Osteocyte (in vitro differentiated cells): ENCODE results near the gene ANKFY1. TPM values are rescaled to one million over a fixed set of nuclear protein-coding genes. Genes with fewer than 3 reads are reported as not detected.

Source experiments
- DNase-seq: peaks from one replicate; pipeline ENCODE4 v3.0.0; 2021; ENCODE audit warnings: mixed read lengths; ENCODE audit not compliant: unreplicated experiment; ENCODE audit errors: extremely low spot score
- H3K27ac Mint-ChIP-seq: one replicate; pipeline ENCODE4 v1.8.0; 2021; ENCODE audit warnings: mild to moderate bottlenecking, mixed read lengths; ENCODE audit not compliant: unreplicated experiment
- H3K27me3 Mint-ChIP-seq: one replicate; pipeline ENCODE4 v1.8.0; 2021; ENCODE audit warnings: mixed read lengths; ENCODE audit not compliant: unreplicated experiment
- H3K36me3 Mint-ChIP-seq: one replicate; pipeline ENCODE4 v1.8.0; 2021; ENCODE audit warnings: mixed read lengths; ENCODE audit not compliant: unreplicated experiment
- H3K4me1 Mint-ChIP-seq: one replicate; pipeline ENCODE4 v1.8.0; 2021; ENCODE audit warnings: mixed read lengths; ENCODE audit not compliant: unreplicated experiment
- H3K4me3 Mint-ChIP-seq: one replicate; pipeline ENCODE4 v1.8.0; 2021; ENCODE audit warnings: mild to moderate bottlenecking, moderate library complexity, mixed read lengths; ENCODE audit not compliant: unreplicated experiment
- H3K9me3 Mint-ChIP-seq: one replicate; pipeline ENCODE4 v1.8.0; 2021; ENCODE audit warnings: mixed read lengths; ENCODE audit not compliant: unreplicated experiment
- CTCF ChIP-seq: fragments of 200-600 bp; sonication (generic); IDR thresholded peaks from 2 replicates; pipeline ENCODE4 v1.5.0; 2021; ENCODE audit warnings: antibody characterized with exemption, mild to moderate bottlenecking, moderate library complexity
- total RNA-seq: library from RNA; stranded (reverse); gene quantifications from 2 replicates; pipeline ENCODE4 v1.2.1, GENCODE V29; 2021

ANKFY1 gene
- total RNA-seq, 1 donor from 2014 or later, result 61.2 TPM

- Mint-ChIP-seq H3K36me3 (peaks cover 11% of the 10 kb centered on the region), H3K4me1 (peaks cover 10% of the 10 kb centered on the region), H3K9me3 (no peaks in the 10 kb centered on the region), H3K4me3 (no peak overlapping the region), H3K27me3 (no peaks in the 10 kb centered on the region), H3K27ac (no peak overlapping the region)
- DNase-seq, result no peak
- no peak for TF ChIP-seq CTCF
Measured at GRCh38 chr17:4293572-4293971, 29.8 kb upstream of the ANKFY1 start.

GRCh38 chr17:4287710-4288109 is 23.9 kb upstream of the ANKFY1 start:
- Mint-ChIP-seq H3K4me3 (no peak overlapping the region), H3K27me3 (no peaks in the 10 kb centered on the region), H3K4me1 (peaks cover 3% of the 10 kb centered on the region), H3K9me3 (no peaks in the 10 kb centered on the region), H3K36me3 (peaks cover 6% of the 10 kb centered on the region), H3K27ac (no peak overlapping the region)
- TF ChIP-seq CTCF, result no peak
- DNase-seq, result no peak

GRCh38 chr17:4276514-4276913 is 12.7 kb upstream of the ANKFY1 start:
- Mint-ChIP-seq H3K4me1 (no peaks in the 10 kb centered on the region), H3K27ac (no peak overlapping the region), H3K36me3 (peaks cover 27% of the 10 kb centered on the region), H3K27me3 (no peaks in the 10 kb centered on the region), H3K9me3 (no peaks in the 10 kb centered on the region), H3K4me3 (no peak overlapping the region)
- no peak for DNase-seq
- TF ChIP-seq CTCF, result no peak

- Mint-ChIP-seq H3K9me3 (no peaks in the 10 kb centered on the region), H3K27ac (no peak overlapping the region)
- DNase-seq, result no peak
Measured at GRCh38 chr17:4272972-4273368, 9.2 kb upstream of the ANKFY1 start.

GRCh38 chr17:4272213-4272971 is 8.6 kb upstream of the ANKFY1 start:
- no peaks in the 10 kb centered on the region for H3K4me1 Mint-ChIP-seq
- no peak for DNase-seq
- H3K27me3 Mint-ChIP-seq, result no peaks in the 10 kb centered on the region
- no peaks in the 10 kb centered on the region for H3K9me3 Mint-ChIP-seq
- TF ChIP-seq CTCF, result no peak
- no peak overlapping the region for H3K27ac Mint-ChIP-seq
- peaks cover 21% of the 10 kb centered on the region for H3K36me3 Mint-ChIP-seq
- H3K4me3 Mint-ChIP-seq, result no peak overlapping the region

More at GRCh38 chr17:4272972-4273368, 9.2 kb upstream of the ANKFY1 start:
- Mint-ChIP-seq H3K27me3 (no peaks in the 10 kb centered on the region), H3K4me3 (no peak overlapping the region), H3K36me3 (peaks cover 21% of the 10 kb centered on the region), H3K4me1 (no peaks in the 10 kb centered on the region)
- no peak for TF ChIP-seq CTCF
